NCI-H526 treated with DMSO at 0.1 percent for 48 hours (cell line): ENCODE results near the gene AFG3L2.

Source experiments
- DNase-seq: peaks from one replicate; lab custom pipeline; 2025; lab: John Stamatoyannopoulos, UW

AFG3L2 gene

GRCh38 chr18:12324991-12325725, 51.9 kb downstream of the AFG3L2 start:
- DNase-seq = no peak

DNA sequence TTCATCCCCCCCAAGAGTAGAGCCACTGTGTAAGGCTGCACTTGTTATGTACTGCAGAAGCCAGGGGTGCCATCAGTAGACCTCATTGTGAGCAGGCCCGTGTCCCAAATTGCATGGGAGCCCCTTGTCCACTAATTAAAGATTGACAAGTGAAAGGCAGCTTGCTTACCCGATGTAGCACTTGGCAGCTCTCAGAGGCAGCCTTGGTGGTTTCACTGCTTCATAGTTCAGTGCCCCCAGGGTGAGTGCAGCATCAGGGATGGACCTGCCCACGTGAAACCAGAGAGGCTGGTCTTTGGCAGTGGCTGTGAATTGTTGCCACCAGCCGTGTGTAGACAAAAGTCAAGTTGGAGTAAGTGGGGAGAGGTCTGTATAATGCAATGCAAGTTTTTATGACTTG, 55.7 kb downstream of the AFG3L2 start:
- no peak for DNase-seq

DNA sequence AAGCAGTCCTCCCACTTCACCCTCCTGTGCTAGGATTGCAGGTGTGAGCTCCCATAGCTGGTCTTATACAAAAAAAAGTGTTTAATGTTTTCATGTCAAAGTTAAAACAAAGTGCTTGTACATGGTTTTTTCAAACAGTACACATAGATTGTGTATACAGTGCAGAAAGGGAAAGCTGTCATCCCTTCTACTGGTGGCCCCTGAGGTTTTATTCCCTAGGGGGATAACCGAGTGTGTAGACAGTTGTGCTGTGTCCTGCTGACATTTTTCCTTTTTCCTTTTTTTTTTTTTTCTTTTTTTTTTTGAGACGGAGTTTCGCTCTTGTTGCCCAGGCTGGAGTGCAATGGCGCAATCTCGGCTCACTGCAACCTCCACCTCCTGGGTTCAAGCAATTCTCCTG, 58.2 kb downstream of the AFG3L2 start:
- DNase-seq = no peak

DNA sequence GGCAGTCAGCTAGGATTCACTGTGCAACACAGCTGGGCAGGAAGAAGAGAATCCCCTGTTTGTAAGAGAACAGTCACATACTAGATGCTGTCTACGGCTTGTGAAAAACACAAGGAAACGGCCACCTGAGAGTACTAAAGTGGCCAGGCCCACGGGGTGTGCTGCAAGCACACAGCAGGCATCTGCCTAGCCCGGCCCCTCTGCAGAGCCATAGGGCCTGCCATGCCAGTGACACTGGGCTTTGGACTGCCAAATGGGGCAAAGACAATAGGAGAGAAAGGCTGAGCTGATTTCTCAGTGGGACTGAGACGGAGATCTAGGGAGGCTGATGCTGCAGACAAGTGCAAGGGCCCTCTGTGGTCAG, 58.7 kb downstream of the AFG3L2 start:
- DNase-seq = no peak

- DNase-seq = no peak
Observed at GRCh38 chr18:12317664-12318333, 59.2 kb downstream of the AFG3L2 start.

GRCh38 chr18:12315911-12316310, 61.1 kb downstream of the AFG3L2 start:
- DNase-seq = no peak

DNA sequence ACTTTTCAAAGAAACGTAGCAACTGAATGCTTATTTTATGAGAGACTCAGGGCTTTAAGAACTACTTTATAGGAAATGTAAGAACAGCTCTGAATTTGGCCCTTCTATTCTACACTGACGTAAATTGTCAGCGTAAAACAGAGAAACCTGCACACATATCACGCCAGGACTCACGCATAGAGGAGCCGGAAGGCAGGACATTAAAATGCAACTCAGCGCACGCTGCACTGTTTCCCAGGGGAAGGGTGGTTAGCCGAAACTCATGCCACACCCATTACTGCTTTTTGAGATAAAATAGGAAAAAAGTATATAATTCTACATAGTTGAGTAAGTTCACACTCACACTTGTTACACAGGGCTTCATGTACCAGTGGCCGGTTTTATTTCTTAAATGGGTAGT, 61.5 kb downstream of the AFG3L2 start:
- DNase-seq = no peak

- DNase-seq = no peak
Observed at GRCh38 chr18:12314591-12315305, 62.3 kb downstream of the AFG3L2 start.

GRCh38 chr18:12313530-12314245, 63.3 kb downstream of the AFG3L2 start:
- no peak for DNase-seq

DNA sequence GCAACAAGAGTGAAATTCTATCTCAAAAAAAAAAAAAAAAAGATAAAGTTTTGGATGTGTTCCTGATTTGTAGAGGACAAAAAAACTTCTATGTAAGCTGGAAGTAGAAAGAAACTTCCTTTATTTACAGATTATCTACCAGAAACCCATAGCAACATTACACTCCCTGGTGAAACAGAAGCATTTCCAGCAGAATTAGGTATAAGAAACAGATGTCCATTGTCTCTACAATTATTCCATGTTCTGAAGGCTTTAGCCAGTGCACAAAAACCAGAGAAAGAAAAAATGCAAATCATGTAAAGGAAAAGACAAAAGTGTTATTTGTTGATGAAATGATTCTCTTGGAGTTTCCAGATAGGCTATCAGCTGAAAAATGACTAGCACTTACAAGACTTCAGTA, 64.1 kb downstream of the AFG3L2 start:
- DNase-seq = no peak

DNA sequence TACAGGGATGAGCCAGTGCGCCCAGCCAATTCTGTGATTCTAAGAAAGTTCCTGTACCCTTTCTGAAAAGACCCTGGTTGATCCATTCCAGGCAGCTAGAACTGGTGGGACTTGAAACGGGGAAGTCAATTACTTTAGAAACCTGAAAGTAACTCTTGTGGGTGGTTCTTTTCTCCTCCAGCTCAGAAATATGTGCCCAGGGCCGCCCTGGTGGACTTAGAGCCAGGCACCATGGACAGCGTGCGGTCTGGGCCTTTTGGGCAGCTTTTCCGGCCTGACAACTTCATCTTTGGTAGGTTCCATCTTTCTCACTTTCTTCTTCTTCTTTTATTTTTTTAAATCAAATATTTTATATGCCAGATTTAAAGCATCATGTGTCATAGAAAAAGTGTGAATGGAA, 66.3 kb downstream of the AFG3L2 start:
- DNase-seq = no peak

DNA sequence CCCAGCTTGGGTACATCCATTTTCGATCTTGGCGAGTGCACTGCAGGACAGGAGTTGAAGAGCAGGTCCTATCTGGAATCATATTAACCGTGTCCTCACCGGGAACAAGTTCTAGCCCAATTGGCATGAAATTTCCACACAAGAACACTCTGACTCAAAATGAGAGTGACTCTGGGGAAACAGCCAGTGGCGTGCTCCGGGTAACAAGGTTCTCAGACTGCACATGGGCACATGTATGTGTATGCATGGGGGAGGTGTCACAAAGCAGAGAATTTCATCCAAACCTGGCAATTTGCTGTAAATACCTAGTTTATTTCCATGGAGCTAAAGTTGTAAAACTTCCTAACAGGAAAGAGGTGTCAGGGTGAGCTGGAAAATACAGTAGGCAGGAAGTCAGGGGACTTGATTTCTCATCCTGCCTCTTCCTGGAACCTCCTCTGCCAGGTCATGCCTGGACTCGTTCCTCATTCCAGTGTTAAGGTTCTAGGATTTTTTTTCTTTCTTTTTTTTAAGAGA, 67.3 kb downstream of the AFG3L2 start:
- DNase-seq = no peak

DNA sequence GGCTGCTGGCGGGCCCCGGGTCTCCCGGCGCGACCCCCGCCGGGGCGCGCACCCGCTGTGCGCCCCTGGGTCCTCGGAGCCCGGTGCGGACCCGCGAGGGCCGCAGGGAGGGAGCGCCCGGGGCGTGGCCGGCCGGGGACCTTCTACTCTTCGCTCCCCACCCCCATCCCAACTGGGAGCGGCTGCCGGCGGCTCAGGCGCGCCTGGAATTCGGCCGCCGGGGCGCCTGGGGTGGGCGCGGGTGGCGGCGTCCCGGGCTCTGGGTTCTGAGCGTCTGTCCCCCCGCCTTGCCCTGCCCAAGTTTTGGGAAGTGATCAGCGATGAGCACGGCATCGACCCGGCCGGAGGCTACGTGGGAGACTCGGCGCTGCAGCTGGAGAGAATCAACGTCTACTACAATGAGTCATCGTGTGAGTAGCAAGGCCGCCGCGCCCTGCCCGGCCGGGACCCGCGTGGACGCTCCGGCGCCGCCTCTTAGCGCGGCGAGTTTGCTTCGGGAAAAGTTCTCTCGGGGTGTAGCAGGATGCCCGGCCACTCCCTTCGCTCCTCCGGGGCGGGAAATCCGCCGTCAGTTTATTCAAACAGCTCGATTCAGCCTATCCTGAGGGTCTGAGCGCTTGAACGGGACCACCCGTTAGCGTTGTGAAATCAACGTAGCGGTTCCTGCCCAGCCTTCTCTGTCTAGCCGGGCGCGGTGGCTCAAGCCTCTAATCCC, 68.5 kb downstream of the AFG3L2 start:
- no peak for DNase-seq

GRCh38 chr18:12307701-12308385, 69.2 kb downstream of the AFG3L2 start, which contains the start of gene TUBB6:
Gene TUBB6, plus strand, starts transcription at chr18:12308241. Its CDS starts 52 bp downstream, at chr18:12308293.
- DNase-seq = no peak

DNA sequence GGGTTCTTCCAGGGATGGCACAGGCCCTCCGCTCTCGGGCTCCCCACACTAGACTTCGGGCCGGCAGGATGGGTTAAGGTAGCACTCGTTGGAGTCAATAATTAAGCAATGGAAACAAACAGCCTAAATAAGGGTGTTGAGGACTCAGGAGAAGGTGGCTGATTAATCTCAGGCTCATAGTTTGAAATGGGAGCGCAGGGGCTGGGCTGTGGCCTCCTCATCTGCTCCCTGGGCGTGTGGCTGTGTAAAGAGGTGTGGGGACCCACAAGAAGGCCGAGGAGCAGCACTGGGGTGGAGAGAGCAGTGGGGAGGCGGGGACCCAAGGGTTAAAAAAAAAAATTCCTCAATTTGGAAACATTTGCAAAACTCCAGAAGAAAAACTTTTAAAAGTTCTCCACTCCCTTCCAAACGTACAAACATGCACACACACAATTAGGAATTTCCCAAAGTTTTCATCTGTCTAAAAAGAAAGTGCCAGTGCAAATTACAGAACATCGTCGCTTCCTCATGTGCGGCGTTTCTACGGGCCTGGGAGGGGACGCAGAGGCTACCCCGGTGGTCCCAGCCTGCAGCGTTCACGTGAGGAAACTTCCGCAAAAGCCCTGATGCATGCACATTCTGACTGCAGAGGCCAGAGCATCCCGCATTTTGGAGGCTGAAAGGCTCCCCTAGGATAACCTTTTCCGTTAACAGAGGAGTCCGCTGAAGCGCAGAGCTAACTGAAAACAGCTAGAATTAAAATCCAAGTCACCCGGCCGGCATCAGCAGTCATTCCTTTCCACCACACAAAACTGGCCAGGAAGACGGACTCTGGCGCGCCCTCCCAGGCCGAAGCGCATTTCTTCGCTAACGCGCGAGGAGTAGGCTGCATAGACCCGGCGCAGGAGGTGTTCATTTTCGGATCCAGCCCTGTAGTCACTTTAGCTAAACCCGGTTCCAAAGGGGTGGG, 70.0 kb downstream of the AFG3L2 start:
- DNase-seq = no peak

GRCh38 chr18:12305930-12306629, 70.9 kb downstream of the AFG3L2 start:
- no peak for DNase-seq

DNA sequence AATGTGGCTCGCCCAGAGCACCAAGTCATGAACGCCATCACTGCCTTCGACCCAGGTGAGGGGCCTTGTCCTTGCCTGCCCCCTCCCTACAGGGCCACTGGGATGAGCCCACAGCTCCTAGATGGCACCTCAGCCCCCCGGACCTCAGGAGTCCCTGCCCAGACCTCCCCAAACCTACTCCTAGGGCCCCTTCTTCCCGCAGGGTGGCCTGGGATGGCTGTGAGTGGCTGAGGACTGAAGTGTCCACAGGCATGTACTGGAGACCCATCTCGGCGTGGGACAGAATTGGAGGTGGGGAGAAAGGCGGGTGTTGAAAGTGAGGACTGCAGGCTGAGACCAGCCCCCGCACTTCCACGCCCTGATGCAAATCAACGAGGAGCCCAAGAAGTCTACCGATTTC, 71.8 kb downstream of the AFG3L2 start:
- DNase-seq = no peak

DNA sequence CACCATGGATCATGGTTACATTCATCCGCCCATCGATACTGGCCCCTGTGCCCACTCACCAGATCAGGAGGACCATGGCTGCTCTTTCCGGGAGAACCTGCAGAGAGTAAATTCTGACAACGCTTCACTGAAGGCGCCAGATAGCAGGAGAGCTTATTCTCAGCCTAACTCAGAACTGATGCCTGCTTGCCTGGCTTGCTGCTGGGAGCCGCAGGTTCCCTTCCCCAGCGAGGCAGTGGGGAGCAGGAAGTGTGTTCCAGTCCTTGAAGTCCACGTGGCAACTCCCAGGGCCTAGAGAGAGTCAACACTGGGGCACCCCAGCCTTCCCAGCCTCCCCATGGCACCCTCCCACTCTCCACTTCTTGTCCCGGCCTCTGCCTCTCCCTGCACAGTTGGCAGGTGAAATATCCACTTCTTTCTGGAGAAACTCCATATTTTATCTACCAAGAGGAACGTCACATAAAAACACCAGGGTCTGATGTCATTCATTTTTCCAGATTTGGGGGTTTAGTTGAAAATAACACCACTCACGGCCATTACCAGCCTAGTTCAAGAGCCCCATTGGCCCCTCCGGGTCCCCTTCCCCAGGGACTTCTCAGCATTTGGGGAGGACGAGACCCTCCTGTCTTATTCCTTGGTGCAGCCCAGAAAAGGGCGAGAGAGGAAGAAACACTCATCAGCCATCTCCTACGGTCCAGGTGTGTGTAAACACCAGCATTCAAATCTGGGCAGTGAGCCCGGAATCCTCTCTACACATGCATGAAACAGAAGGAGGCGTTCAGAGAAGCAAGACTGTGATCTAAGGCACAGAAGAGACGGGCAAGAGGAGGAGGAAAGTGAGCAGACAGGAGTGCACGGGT, 72.4 kb downstream of the AFG3L2 start:
- no peak for DNase-seq
